Measurements from ENCODE around the gene MBD5.
"Not testable (repeated sequence)": the region's sequence is repeated elsewhere in the genome, so short reads cannot be mapped to it uniquely, and the experiment has no call there.

The MBD5 gene

DNA sequence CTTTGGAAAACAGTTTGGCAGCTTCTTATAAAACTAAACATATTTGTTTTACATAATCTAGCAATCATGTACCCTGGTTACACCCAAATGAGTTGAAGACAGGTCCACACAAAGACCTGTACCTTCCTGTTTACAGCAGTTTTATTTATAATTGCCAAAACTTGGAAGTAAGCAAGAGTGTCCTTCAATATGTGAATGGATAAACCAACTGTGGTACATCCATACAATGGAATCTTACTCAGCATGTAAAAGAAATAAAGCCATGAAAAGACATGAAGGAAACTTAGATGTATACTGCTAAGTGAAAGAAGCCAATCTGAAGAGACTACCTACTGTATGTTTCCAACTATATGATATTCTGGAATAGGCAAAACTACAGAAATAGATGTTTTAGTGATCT is 24.1 kb upstream of the MBD5 start:
- ChIA-PET CTCF (no interaction called here), POLR2A (no interaction called here)
- TF ChIP-seq CTCF (IDR thresholded peaks at IDR 0.05; ENCODE audit: control extremely low read depth, extremely low read depth, low read depth, missing control alignments), result no peak
- DNase-seq (ENCODE audit: extremely low spot score), result no peak

- DNase-seq (ENCODE audit: extremely low spot score), result no peak
- ChIA-PET POLR2A (no interaction called here), CTCF (interaction anchor here (0.9 to 3.2 kb wide), 4 partner anchors 8 to 511 kb away, joined by 3 to 17 read pairs (median 4); no protein-coding TSS in a partner anchor)
- no peak for TF ChIP-seq CTCF (IDR thresholded peaks at IDR 0.05; ENCODE audit: control extremely low read depth, extremely low read depth, low read depth, missing control alignments)
These were observed 22.7 kb upstream of the MBD5 start for GRCh38 chr2:147998203-147998602.

- TF ChIP-seq CTCF (IDR thresholded peaks at IDR 0.05; ENCODE audit: control extremely low read depth, extremely low read depth, low read depth, missing control alignments), result no peak
- no peak for DNase-seq (ENCODE audit: extremely low spot score)
- ChIA-PET CTCF (interaction anchor here (0.9 to 3.2 kb wide), 4 partner anchors 9 to 510 kb away, joined by 3 to 17 read pairs (median 4); no protein-coding TSS in a partner anchor), POLR2A (no interaction called here)
These were observed 21.8 kb upstream of the MBD5 start for GRCh38 chr2:147999126-147999525.

- DNase-seq (ENCODE audit: extremely low spot score), result no peak
- POLR2A ChIA-PET, result no interaction called here
- TF ChIP-seq CTCF (IDR thresholded peaks at IDR 0.05; ENCODE audit: control extremely low read depth, extremely low read depth, low read depth, missing control alignments), result no peak
- CTCF ChIA-PET, result interaction anchor here (1.0 to 3.2 kb wide), 2 partner anchors 10 to 990 kb away, joined by 3 to 17 read pairs; no protein-coding TSS in a partner anchor
These were observed 20.8 kb upstream of the MBD5 start for GRCh38 chr2:148000095-148000494.

DNA sequence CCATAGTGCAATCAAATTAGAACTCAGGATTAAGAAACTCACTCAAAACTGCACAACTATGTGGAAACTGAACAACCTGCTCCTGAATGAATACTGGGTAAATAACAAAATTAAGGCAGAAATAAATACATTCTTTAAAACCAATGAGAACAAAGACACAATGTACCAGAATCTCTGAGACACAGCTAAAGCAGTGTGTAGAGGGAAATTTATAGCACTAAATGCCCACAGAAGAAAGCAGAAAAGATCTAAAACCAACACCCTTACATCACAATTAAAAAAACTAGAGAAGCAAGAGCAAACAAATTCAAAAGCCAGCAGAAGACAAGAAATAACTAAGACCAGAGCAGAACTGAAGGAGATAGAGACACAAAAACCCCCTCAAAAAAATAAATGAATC is 18.5 kb upstream of the MBD5 start:
- CTCF ChIA-PET, result interaction anchor here (1.3 kb wide), 1 partner anchor 12 kb away, joined by 3 read pairs; no protein-coding TSS in a partner anchor
- POLR2A ChIA-PET; DNase-seq (ENCODE audit: extremely low spot score): not testable (repeated sequence)

GRCh38 chr2:148006249-148007007 is 14.5 kb upstream of the MBD5 start:
- no peak for TF ChIP-seq CTCF (IDR thresholded peaks at IDR 0.05; ENCODE audit: control extremely low read depth, extremely low read depth, low read depth, missing control alignments)
- CTCF ChIA-PET, result interaction anchor here (0.7 to 1.4 kb wide), 2 partner anchors 16 to 18 kb away, joined by 3 to 4 read pairs; no protein-coding TSS in a partner anchor
- POLR2A ChIA-PET, result no interaction called here
- no peak for DNase-seq (ENCODE audit: extremely low spot score)

DNA sequence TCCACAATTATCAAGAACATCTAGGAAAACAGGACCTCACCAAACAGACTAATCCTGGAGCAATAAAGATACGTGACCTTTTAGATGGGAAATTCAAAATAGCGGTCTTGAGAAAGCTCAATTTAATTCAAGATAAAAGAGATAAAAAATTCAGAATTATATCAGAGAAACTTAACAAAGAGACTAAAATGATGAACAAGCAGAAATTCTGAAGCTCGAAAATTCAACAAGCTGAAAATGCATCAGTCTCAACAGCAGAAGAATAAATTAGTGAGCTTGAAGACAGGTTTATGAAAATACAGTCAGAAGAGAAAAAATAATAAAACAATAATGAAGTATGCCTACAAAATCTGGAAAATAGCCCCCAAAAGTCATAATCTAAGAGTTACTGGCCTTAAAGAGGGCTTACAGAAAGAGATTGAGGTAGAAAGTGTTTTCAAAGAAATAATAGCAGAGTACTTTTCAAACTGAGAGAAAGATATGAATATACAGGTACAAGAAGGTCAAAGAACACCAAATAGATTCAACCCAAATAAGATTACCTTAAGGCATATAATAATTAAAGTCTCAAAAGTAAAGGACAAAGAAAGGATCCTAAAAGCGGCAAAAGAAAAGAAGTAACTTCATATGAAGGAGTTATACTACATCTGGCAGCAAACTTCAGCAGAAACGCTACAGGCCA is 13.5 kb upstream of the MBD5 start:
- ChIA-PET POLR2A (no interaction called here), CTCF (interaction anchor here (0.7 kb wide), 1 partner anchor 11 kb away, joined by 3 read pairs; no protein-coding TSS in a partner anchor)
- DNase-seq (ENCODE audit: extremely low spot score), result no peak
- no peak for TF ChIP-seq CTCF (IDR thresholded peaks at IDR 0.05; ENCODE audit: control extremely low read depth, extremely low read depth, low read depth, missing control alignments)

- DNase-seq (ENCODE audit: extremely low spot score); POLR2A ChIA-PET: not testable (repeated sequence)
- CTCF ChIA-PET, result interaction anchor here (1.2 kb wide), 1 partner anchor 10 kb away, joined by 3 read pairs; no protein-coding TSS in a partner anchor
These were observed 12.5 kb upstream of the MBD5 start for GRCh38 chr2:148008411-148008810.
